ENCODE measurements around the gene NBEAL2.
A peak's percentile ranks its signal among the peaks of the same experiment; 100 is the strongest.

NBEAL2 gene

DNA sequence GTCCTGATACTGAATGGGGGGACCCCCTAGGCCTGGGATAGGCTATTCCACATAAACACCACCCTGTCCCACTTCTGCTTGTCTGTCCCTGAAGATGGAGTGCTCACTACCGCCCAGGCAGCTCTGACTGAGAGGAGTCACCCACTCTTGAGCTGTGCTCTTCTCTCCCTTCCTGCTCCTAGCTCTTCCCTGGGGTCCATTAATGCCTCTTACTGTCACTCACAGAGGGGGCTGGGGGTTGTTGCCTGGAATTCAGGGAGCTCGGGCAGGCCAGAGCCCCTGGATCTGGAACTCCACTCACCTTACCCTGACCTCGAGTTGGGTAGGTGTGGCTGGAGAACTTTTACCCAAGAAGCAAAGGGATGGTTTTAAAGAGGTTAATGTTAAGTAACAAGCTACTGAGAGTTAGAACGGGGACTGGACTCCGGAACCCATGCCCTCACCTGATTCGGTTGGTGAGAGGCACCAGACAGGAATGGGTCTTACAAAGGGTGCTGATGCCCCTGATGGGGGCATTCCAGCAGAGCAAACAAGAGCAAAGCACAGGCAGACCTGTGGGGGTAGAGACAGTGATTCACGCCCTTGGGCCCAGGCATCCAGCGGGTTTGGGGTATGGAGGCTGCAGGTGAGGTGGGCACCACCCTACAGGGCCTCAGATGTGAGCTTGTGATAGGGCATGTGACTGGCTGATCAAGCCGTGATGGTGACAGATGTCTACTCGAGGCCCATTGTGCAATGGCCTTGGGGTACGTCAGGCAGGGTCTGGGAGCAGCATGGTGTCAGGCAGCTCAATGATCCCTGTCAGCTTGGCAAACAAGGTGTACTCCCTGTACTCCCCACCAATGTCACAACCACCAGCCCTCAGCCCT is 5.4 kb downstream of the NBEAL2 start:
- no peak for DNase-seq (ENCODE audit: extremely low spot score, insufficient read length, low read depth)
- FAIRE-seq, result no peak

DNA sequence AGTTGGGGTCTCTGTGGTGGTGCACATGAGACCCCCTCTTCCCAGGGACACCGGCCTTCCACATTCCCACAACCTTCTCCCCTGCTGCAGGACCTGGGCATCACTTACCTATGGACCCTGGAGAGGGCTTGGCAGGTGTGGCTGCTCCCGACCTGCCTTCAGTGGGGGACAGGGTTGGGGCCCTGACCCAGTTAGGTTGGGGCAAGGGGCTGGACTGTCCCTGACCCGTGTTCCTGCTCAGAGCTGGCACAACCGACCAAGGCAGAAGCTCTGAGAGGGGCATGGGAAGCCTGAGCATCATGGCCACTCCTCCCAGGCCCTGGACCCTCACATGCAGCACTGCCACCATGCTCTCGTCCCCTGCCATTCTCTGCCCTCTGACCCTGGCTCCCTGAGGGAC is 6.1 kb downstream of the NBEAL2 start:
- DNase-seq (ENCODE audit: extremely low spot score, insufficient read length, low read depth) (no peak), FAIRE-seq (no peak)

DNA sequence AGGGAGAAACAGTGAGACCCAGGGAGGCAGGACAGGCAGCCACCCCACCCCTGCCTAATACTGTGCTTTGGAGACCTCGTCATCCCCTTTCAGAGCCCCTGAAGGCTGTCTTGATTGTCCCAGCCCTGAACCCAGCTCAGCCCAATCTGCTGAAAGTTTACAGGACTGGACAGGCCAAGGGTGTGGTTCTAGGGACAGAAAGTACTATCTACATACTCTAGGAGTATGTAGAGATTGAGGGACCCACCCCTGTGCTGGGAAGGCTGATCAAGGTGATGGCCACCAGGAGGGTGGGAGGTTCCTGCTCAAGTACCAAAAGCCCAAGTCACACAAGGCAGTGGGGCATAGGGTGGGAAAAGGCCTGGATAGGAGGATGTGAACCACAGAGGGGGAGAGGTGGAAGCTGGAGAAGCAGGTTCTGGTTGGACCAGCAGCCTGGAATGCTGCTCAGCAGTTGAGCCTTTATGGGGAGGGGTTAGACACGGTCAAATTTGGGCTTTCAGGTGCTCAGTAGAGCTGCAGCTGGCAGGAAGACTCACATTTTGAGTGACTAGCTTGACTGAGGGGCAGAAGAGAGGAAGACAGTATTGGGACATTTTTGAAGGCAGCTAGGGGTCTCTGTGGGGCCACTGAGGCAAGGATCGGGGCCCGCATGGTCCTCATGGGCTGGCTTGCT is 6.7 kb downstream of the NBEAL2 start:
- no peak for DNase-seq (ENCODE audit: extremely low spot score, insufficient read length, low read depth)
- FAIRE-seq, result no peak

DNA sequence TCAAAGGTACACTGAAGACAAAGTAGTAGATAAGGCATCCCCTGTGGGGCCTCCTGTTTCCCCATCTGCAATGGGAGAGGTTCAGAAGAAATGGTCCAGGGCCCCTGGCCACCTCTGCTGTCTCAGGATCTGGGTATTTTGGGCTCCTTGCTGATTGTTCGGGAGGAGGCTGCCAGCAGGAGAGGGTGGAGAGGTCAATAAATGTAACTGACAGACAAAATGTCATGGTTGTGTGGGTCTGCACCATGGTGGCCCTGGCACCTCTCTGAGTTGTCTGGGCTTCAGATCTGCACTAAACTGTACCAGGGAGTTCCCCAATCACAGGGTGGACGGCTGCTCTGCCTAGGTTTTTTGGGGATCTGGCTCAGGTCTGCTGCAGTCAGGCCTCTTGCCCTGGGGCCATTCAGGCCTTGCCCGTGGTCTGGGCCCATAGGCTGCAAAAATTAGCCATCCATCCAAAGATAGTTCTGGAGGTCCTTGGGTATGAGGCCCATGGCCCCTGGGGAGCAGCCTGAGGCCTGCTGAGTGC is 7.4 kb downstream of the NBEAL2 start:
- DNase-seq (ENCODE audit: extremely low spot score, insufficient read length, low read depth) (no peak), FAIRE-seq (no peak)

DNA sequence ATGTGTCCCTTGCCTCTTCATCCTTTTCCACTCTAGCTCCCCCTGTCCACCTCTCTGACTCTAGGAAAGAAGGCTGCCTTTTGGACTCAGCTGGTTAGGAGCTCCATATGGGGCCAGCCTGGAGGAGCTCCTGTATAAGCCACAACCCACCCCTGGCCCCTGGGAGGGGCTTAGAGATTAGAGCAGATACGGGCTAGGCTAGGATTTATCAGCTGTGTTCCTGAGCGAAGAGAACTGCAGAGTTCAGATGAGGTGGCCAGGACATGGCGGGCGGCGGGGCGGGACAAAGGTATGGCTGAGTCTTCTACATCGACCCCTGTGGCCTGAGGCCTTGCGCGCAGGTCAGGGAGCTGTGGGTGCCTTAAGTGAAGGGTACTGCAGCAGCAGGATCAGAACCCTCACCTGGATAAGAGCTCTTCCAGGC is 7.9 kb downstream of the NBEAL2 start:
- no peak for FAIRE-seq
- DNase-seq (ENCODE audit: extremely low spot score, insufficient read length, low read depth), result no peak

DNA sequence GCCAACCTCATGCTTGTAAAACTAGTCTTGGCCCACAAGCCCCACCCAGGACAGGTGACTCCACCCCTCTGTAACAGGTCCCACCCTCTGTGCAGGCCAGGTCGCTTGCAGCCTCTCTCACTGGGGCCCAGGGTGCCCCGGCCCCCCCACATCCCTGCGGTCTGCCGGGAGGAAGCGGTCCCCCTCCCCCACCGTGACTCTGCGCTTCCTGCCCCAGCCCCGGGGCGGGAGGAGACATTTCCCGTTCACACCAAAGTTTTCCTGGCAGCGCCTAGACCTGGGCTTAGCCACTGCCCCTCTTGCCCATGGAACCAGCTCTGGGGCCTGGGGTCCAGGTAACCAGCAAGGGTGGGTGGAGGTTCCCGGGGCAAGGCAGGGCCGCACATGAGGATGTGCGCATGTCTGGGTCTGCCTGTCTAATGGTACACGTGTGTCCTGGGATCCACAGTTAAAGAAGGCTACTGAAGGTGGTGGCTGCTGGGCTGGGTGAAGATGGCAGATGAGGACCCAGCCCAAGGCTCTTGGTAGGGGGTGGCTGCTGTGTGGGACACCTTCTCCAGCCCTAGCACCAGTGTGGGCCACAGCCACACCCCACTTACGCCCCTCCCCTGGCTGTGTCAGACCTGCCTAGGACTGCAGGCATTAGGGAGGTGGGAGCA is 8.4 kb downstream of the NBEAL2 start:
- FAIRE-seq (peak; percentile 89), DNase-seq (ENCODE audit: extremely low spot score, insufficient read length, low read depth) (peak; percentile 82)

DNA sequence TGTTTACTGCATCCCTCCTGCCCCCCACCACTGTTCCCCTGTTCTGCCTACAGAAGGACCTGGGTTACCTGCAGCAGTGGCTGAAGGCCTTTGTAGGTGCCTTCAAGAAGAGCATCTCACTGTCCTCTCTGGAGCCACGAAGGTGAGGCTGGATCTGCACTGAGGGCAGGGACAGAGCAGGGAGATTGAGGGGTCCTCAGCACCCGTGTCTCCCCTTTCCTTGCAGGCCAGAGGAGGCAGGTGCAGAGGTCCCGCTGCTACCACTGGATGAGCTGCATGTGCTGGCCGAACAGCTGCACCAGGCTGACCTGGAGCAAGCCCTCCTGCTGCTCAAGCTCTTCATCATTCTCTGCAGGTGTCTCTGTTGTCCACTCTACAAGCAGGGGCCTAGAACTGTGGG is 9.2 kb downstream of the NBEAL2 start:
- no peak for DNase-seq (ENCODE audit: extremely low spot score, insufficient read length, low read depth)
- no peak for FAIRE-seq

DNA sequence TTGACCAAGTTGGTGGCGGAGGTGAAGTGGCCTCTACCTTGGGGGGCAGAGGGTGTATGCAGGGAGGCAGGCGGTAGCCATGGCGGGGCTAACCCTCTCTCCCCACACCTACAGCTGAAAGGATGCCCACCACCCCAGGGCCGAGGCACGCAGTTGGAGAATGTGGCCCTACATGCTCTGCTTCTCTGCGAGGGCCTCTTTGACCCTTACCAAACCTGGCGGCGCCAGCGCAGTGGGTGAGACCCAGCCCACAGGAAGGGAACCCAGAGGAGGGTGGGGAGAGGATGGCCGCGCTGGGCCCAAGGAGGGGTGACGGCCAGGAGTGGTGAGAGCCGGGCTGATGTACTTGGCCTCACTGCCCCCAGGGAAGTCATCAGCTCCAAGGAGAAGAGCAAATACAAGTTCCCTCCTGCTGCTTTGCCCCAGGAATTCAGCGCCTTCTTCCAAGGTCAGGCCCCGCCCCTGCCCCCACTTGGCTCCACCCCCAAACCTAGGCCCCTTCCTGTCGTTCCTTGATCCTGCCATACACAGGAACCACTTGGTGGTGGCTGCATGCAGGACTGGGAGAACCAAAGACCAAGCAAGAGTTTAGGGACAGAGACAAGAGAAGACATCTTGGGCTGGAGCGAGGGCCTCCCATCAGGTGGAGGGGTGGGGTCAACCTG is 9.8 kb downstream of the NBEAL2 start:
- FAIRE-seq, result no peak
- DNase-seq (ENCODE audit: extremely low spot score, insufficient read length, low read depth), result no peak

DNA sequence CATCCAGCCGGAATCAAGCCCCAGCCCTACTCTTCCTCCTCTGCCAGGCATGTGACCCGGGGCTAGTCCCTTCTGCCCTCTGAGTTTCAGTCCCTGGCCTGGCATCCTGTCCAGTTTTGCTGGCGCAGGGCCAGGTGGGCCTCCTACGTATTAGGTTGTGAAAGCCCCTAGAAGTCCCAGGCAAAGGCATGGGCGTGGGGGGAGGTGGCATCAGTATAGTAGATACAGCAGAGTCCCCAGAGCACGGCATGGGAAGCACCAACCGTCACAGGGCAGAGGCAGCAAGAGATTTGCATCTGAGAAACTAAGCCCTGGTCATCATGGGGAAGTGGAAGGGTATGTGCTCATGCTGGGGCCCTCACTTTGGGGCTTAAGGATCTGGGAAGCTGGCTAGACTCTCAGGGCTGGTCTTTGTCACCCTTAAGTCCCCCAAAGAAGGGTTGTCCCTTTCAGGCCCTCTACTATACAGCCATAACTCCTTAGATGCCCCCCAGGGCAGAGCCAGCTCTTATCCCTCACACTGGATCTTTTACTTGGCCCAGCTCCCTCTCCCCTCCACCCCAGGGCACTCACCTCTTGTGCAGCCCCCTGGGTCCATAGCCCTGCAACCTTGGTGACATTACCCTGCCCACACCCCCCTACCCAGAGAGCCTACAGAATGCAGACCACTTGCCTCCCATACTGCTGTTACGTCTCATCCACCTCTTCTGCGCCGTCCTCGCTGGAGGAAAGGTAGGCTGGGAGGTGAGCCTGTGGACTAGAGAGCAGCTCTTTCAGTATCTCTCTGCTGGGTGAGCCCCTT is 11.3 kb downstream of the NBEAL2 start:
- peak; percentile 87 for FAIRE-seq
- no peak for DNase-seq (ENCODE audit: extremely low spot score, insufficient read length, low read depth)

DNA sequence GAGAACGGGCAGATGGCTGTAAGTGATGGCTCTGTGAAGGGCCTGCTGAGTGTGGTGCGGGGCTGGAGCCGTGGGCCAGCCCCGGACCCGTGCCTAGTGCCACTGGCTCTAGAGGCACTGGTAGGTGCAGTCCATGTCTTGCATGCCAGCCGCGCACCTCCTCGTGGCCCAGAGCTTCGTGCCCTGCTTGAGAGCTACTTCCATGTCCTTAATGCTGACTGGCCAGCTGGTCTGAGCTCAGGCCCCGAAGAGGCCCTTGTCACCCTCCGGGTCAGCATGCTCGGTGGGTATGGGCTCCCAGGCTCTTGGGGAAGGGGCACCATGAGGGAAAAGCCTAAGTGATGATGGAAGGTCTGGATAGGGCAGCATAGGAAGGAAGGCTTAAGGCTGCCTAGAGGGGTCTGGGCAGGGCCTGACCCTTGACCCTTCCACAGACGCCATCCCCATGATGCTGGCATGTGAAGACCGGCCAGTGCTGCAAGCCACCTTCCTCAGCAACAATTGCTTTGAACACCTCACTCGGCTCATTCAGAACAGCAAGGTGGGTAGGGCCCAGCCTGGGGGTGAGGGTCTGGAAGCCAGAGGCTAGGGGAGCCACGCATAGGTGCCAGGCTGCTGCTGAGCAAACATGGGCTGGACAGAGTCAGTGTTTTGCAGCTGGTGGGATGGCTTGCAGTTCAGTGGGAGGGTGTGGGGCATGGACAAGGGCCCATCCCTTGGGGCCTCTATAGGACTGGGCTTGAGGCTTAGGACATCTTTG is 12.1 kb downstream of the NBEAL2 start:
- FAIRE-seq (no peak), DNase-seq (ENCODE audit: extremely low spot score, insufficient read length, low read depth) (no peak)

DNA sequence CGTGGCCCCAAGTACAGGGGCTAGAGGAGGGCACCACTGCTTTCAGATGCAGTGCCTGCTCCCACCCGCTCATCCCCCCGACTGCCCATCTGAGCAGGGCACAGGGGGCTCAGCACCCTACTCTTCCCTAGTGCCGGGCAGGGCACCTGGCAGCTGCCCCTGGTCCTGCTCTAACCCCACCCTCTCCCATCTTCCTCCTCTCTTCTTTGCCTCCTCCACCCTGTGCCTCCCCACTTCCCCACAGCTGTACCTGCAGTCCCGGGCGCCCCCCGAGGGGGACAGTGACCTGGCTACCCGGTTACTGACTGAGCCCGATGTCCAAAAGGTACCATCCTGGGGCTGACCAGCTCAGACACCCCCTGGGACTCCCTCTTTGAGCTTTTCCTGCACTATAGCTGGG is 12.8 kb downstream of the NBEAL2 start:
- no peak for DNase-seq (ENCODE audit: extremely low spot score, insufficient read length, low read depth)
- FAIRE-seq, result no peak

DNA sequence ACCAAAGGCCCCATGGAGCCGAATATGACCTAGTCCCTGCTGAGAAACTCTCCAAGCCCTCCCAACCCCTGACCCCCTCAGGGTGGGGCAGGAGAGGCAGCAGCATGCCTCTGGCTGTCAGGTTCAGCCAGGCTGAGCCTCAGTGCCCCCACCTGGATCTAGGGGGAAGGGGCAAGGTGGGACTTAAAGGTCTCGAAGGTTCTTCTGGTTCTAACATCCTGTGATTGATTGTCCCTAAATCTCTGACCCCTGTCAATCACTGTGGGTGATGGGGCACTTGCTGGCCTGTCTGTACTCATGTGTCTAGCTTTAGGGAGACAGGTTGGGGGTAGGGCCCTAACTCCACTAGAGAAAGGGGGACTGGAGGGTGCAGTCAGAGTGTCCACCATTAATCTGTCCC is 13.8 kb downstream of the NBEAL2 start:
- DNase-seq (ENCODE audit: extremely low spot score, insufficient read length, low read depth) (no peak), FAIRE-seq (no peak)

DNA sequence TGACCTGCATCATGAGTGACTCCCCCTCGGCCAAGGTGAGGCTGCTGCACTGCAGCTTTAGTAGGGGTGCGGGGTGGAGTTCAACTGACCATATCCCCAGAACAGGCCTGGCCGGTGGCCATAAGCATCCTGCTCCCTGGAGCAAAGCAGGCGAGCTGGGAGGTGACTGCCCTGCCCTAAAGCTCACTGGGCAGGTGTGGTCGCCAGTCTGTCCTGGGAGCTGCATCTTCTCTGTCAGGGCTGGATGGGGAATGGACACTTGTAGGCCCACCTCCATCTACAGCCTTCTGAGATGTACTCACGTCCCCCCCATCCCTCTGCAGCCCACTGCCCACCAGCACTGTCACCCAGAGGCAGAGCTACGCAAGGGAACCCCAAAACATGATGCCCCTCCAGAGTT is 14.5 kb downstream of the NBEAL2 start:
- FAIRE-seq (no peak), DNase-seq (ENCODE audit: extremely low spot score, insufficient read length, low read depth) (no peak)

DNA sequence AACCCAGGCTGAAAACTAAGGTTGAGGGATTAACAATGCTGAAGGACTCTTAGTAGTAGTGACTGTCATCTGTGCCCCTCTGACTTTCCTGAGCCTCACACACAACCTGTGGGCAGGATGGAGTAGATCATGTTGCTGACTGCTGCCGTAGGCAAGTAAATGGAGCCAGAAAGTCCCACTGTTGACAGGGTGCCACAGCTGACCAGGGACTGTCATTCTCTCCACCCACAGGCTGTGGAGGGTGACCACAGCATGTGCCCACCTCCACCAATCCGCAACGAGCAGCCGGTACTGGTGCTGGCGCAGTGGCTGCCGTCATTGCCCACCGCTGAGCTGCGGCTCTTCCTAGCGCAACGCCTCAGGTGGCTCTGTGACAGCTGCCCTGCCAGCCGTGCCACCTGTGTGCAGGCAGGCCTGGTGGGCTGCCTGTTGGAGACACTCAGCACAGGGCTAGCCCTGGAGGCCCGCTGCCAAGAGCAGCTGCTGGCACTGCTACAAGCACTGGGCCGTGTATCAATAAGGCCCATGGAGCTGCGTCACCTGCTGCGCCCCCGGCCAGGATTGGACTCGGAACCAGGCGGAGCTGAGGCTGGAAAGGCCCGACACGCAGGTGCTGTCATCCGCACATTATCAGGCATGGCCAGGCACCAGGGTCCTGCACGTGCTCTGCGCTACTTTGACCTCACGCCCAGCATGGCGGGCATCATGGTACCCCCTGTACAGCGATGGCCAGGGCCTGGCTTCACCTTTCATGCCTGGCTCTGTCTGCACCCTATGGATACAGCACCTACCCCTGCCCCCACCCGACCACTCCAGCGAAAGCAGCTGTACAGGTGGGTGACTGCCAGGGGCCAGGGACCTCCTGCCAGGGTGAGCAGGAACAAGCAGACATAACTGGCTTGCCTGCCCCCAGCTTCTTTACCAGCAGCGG is 15.6 kb downstream of the NBEAL2 start:
- FAIRE-seq (no peak), DNase-seq (ENCODE audit: extremely low spot score, insufficient read length, low read depth) (no peak)

DNA sequence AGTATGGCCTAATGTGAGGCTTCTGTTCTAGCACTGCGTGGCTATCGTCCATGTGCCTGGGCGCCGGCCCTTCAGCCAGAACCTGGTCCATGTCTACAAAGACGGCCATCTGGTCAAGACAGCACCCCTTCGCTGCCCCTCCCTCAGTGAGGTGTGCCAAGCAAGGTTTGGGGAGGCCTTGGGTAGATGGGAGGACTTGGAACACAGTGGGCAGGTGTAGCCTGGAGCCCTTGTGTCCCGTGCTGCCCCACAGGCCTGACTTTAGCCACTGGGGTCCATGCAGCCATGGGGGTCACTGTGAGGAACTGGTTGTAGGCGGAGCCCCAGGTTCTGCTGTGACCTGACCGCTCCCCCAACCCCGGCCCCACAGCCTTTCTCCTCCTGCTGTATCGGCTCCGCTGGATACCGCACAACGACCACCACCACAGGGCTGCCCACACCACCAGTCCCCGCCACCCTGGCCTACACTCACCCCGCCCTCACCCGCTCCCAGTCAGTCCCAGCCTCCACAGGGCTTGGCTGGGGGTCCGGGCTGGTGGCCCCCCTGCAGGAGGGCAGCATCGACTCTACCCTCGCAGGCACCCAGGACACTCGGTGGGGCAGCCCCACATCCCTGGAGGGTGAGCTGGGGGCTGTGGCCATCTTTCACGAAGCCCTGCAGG is 16.6 kb downstream of the NBEAL2 start:
- no peak for DNase-seq (ENCODE audit: extremely low spot score, insufficient read length, low read depth)
- FAIRE-seq, result no peak

DNA sequence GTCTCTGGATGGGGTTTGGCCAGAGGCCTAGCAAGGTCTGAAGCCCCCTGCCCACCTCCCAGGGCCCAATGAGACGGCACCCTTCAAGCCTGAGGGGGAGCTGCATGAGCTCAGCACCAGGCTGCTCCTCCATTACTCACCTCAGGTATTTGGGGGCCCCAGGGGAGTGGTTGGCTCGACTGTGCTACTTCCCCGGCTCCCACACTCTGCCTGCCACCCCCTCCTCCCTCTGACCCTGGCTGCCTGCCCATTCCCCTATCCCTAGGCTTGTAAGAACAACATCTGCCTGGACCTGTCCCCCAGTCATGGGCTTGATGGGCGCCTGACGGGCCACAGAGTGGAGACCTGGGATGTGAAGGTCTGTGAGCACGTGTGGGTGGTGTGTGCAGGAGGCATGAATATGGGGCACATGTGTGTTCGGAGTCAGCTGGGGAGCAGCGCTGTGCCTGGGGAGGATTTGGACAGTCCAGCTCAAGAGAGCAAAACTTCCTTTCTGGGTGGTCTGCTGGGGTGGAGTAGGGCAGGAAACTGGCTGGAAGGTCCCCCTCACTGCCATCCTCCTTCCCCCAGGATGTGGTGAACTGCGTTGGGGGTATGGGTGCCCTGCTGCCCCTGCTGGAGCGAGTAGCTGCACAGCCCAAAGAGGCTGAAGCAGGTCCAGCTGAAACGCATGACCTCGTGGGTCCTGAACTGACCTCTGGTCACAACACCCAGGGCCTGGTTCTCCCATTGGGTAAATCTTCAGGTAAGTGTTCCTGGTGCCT is 17.4 kb downstream of the NBEAL2 start:
- FAIRE-seq, result no peak
- DNase-seq (ENCODE audit: extremely low spot score, insufficient read length, low read depth), result no peak

Data from GM18507 (cell line).